GM10266 (cell line): ENCODE data around the gene GMPR.

ENCODE experiments used
- DNase-seq: peaks from one replicate; pipeline ENCODE4 v3.0.0; 2012; ENCODE audit errors: extremely low spot score
- TF ChIP-seq, protein P1 (sequence below): IDR thresholded peaks from 2 replicates; pipeline ENCODE4 v1.5.1; 2012; ENCODE audit warnings: mild to moderate bottlenecking, low read depth; ENCODE audit not compliant: control insufficient read depth, insufficient read depth; ENCODE audit errors: missing control alignments

GMPR gene

DNA sequence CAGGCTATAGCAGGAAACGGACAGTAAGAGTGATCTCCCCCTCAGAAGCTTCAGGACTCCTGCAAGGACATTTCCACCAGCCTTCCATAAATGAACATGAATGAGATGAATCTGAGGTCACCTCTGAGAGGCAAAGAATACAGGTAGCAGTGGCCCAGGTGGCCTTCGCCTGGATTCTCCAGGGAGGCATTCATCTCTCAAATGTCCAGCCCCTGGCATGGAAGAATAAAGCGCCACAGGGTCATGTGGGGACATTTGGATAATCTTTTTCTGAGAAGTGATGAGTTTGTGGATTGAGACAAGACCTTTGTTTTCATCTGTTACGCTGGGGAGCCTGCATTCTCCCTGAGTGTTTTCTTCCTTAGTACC is 2.9 kb downstream of the GMPR start:
- TF ChIP-seq, protein P1, sequence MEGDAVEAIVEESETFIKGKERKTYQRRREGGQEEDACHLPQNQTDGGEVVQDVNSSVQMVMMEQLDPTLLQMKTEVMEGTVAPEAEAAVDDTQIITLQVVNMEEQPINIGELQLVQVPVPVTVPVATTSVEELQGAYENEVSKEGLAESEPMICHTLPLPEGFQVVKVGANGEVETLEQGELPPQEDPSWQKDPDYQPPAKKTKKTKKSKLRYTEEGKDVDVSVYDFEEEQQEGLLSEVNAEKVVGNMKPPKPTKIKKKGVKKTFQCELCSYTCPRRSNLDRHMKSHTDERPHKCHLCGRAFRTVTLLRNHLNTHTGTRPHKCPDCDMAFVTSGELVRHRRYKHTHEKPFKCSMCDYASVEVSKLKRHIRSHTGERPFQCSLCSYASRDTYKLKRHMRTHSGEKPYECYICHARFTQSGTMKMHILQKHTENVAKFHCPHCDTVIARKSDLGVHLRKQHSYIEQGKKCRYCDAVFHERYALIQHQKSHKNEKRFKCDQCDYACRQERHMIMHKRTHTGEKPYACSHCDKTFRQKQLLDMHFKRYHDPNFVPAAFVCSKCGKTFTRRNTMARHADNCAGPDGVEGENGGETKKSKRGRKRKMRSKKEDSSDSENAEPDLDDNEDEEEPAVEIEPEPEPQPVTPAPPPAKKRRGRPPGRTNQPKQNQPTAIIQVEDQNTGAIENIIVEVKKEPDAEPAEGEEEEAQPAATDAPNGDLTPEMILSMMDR, result no peak
- DNase-seq, result no peak

DNA sequence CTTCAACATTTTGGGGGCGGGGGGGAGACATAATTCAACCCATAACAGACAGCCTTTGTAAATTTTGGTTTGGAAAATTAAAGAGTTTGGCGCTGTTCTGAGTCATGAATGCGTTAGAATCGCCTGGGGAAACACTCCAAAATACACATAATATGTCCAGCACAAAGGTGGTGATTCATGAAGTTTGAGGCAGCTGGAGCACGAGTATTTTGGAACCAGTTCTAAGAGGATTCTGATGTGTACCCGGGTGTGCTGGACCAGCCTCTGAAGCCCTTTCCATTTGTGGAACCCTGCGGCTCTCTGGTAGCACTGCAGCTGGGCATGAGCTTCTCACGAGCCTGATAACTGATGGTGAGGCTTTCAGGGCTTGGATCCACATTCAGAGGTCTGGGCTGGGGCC is 4.7 kb downstream of the GMPR start:
- DNase-seq, result no peak
- TF ChIP-seq, protein P1, result no peak

DNA sequence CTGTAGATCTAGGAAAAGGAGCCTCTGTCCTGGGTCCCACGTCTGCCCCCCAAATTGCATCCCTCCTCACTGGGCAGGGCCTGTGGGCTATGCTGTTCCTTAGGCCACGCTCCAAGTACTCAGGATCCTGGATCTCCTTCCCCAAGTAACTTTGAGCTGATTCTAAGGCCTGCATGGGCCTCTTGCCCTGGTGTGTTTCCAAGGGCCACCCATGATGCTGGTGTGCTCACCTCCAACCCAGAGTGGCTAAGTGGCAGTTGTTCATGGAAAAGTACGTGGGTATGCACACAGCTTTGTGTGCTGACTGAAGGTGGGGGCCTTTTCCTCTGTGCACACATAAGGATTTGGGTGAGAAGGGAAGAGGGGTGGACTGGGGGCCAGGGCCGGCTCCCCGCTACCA is 5.3 kb downstream of the GMPR start:
- TF ChIP-seq, protein P1, result no peak
- DNase-seq, result no peak

DNA sequence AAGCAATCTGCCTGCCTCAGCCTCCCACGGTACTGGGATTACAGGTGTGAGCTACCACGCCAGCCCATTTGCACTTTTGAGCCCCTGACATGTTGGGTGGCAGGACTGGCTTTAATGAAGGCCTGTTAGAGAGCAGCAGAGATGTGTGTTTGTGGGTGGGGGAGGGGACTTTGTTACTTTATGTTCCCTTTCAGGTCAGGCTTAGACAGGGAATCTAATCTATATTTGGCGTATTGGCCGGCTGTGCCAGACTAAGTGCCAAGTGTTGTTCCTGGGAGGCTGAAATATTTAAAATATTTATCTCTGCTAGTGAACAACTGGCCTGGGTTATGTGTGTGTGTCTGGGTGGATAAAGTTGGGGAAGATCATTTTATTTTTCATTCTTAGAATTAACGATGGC is 6.1 kb downstream of the GMPR start:
- TF ChIP-seq, protein P1, result no peak
- no peak for DNase-seq

DNA sequence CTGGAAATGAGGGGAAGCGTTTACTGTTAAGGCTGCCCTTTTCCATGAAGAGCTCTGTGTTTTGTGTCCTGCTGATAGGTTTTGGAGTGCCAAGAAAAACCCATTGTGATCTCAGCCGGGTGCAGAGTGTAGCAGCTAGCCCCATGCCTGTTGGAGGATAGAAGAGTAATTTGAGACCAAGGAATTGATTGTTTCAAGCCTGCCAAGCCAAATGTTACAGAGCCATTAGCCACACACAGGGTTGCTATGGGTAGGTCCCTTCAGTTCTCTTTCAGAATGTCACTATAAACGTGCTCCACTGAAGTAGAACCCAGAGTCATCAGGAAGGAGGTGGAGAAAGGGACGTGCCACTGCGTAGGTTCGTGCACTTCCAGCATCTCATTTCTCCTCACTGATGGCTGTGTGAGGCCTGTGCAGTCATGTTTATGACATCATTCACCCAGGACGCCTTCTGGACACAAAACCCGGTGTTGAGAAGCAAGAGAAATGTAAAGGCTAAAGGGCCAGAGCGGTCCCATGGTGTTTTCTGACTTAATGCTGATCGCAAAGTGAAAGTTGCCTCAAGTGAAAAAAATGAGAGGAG is 6.6 kb downstream of the GMPR start:
- TF ChIP-seq, protein P1, result no peak
- DNase-seq, result no peak

DNA sequence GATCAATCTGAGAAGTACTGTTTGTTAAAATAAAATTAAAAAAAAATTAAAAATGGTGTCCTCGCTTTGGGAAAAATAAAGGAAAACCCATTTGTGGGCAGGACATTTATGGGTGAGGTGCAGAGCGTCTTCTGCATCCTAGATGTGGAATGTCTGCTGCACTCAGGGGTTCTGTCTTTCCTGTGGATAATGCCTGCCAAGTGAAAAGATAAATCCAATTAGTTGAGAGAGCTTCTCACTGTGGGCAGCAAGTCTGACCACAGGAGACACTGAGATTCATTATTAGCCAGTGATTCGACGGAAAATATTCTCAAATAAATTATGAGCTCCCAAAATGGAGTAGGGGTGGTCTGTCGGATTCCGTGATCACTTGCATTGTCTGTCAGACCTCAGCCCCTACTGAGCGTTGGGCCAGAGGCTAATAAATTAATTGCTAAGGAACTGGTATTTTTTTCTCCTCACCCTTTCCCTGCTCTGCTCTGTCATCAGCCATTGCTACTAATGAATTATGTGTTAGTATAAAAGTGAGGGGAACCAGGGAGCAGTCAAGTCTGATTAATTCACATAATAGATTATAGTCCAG is 10.0 kb downstream of the GMPR start:
- no peak for DNase-seq
- TF ChIP-seq, protein P1, result no peak

DNA sequence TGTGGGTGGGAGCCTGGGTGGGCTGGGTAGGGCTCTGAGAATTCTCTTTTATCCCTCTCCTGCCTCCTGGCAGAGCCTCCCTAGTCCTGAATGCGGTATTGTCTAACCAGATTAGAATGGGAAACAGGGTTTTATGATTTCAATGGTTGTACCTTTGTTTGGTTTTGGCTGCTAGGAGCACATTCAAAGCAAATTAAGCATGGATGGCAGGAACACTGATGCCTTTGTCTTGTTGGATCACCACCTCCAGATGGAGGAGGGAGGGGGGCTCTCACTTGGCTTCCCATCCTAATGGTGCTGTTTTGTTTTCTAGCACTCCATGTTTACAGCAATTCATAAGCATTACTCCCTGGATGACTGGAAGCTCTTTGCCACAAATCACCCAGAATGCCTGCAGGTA is 11.6 kb downstream of the GMPR start:
- TF ChIP-seq, protein P1, result no peak
- DNase-seq, result no peak
